ENCODE measurements around the gene DRAXIN.

Gene DRAXIN

GRCh38 chr1:11767922-11768704, 76.6 kb downstream of the DRAXIN start:
- DNase-seq: no peak

- DNase-seq: no peak
Observed at GRCh38 chr1:11768821-11769220, 77.3 kb downstream of the DRAXIN start.

GRCh38 chr1:11769274-11769673, 77.8 kb downstream of the DRAXIN start:
- DNase-seq: no peak

GRCh38 chr1:11770011-11770410, 78.5 kb downstream of the DRAXIN start:
- no peak for DNase-seq

GRCh38 chr1:11771481-11772043, 80.1 kb downstream of the DRAXIN start:
- DNase-seq: no peak

GRCh38 chr1:11772458-11772857, 80.9 kb downstream of the DRAXIN start:
- DNase-seq: no peak

- no peak for DNase-seq
Observed at GRCh38 chr1:11774753-11775152, 83.2 kb downstream of the DRAXIN start.

Measured in 8988T (cell line).